ENCODE data around the gene PDZD4. TPM values are rescaled to one million over a fixed set of nuclear protein-coding genes. Genes with fewer than 3 reads are reported as not detected.

The PDZD4 gene
- total and polyA plus RNA-seq, 2 experiments from 2014 or later = not detected

GRCh38 chrX:153800746-153801145, 29.6 kb downstream of the PDZD4 start:
- no peak overlapping the region for H3K4me3 ChIP-seq
- no peak for DNase-seq

DNA sequence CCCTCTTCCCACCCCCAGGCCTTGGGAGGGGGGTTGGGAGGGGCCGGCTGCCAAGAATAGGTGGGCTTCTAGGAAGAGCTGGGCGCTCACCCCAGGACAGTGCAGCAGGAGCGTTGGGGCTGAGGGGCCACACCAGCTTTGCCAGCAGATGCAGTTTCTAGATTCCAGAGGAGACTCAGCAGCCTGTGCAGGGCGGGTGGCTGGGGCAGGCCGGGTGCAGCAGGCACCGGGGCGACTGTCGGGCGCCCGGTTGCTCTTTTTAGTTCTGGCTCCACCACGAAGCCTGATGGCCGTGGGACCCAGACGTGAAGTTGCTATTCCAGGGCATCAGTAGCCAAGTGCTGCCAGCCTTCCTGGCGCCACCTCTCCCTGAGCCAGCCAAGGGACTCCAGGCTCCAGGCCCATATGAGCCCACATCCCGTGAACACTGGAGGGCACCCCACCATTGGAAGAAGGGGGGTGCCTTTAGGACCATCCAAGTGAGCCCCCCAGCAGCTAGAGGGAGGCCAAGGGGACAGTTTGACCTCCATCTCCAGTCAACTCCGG, 30.1 kb downstream of the PDZD4 start:
- no peaks in the 10 kb centered on the region for H4K20me1 ChIP-seq (ENCODE audit: insufficient read depth)
- H3F3A ChIP-seq (ENCODE audit: insufficient read depth) = no peaks in the 10 kb centered on the region
- H3K4me3 ChIP-seq = no peak overlapping the region
- H3K9me3 ChIP-seq (ENCODE audit: low read depth) = no peaks in the 10 kb centered on the region
- no peaks in the 10 kb centered on the region for H3K9me2 ChIP-seq (ENCODE audit: insufficient read depth)
- no peak overlapping the region for H3K9ac ChIP-seq
- in situ Hi-C loops (cut with MboI) = no loop called here
- TF ChIP-seq EZH2phosphoT487 (IDR thresholded peaks at IDR 0.05; ENCODE audit: insufficient read depth, low read depth) (no peak), EZH2 (IDR thresholded peaks at IDR 0.05; ENCODE audit: insufficient read depth, poor library complexity, severe bottlenecking) (no peak)
- no peak overlapping the region for H3K4me2 ChIP-seq (ENCODE audit: unreplicated experiment)
- 100% methylated on average over 5 to 9 of the region's 16 CpGs for WGBS, 2 experiments (ENCODE audit: low coverage in 1 of 2, low lambda C conversion rate in 2 of 2, missing lambda C conversion rate in 2 of 2)
- H3K27me3 ChIP-seq (replicated peaks; ENCODE audit: insufficient read depth) = no peaks in the 10 kb centered on the region
- no peaks in the 10 kb centered on the region for H3K4me1 ChIP-seq (ENCODE audit: insufficient read depth)
- H2AFZ ChIP-seq = no peak overlapping the region
- H3K27ac ChIP-seq = no peak overlapping the region
- no peaks in the 10 kb centered on the region for H3K36me3 ChIP-seq (ENCODE audit: low read depth)
- no peak for DNase-seq
- peaks cover 19% of the 10 kb centered on the region for H3K79me2 ChIP-seq (ENCODE audit: insufficient read depth)

More at GRCh38 chrX:153800746-153801145, 29.6 kb downstream of the PDZD4 start:
- H3K9me2 ChIP-seq (ENCODE audit: insufficient read depth) = no peaks in the 10 kb centered on the region
- no peak overlapping the region for H3K27ac ChIP-seq
- H2AFZ ChIP-seq = no peak overlapping the region
- H3K9me3 ChIP-seq (ENCODE audit: low read depth) = no peaks in the 10 kb centered on the region
- H4K20me1 ChIP-seq (ENCODE audit: insufficient read depth) = no peaks in the 10 kb centered on the region
- 15 to 22% methylated on average over 2 to 7 of the region's 7 CpGs for WGBS, 2 experiments (ENCODE audit: low coverage in 1 of 2, low lambda C conversion rate in 2 of 2, missing lambda C conversion rate in 2 of 2)
- no peaks in the 10 kb centered on the region for H3K36me3 ChIP-seq (ENCODE audit: low read depth)
- no peaks in the 10 kb centered on the region for H3K4me1 ChIP-seq (ENCODE audit: insufficient read depth)
- no peaks in the 10 kb centered on the region for H3F3A ChIP-seq (ENCODE audit: insufficient read depth)
- H3K9ac ChIP-seq = no peak overlapping the region
- no peaks in the 10 kb centered on the region for H3K27me3 ChIP-seq (replicated peaks; ENCODE audit: insufficient read depth)
- H3K79me2 ChIP-seq (ENCODE audit: insufficient read depth) = peaks cover 14% of the 10 kb centered on the region
- H3K4me2 ChIP-seq (ENCODE audit: unreplicated experiment) = no peak overlapping the region
- in situ Hi-C loops (cut with MboI) = no loop called here
- TF ChIP-seq EZH2phosphoT487 (IDR thresholded peaks at IDR 0.05; ENCODE audit: insufficient read depth, low read depth) = no peak
- no peak for TF ChIP-seq EZH2 (IDR thresholded peaks at IDR 0.05; ENCODE audit: insufficient read depth, poor library complexity, severe bottlenecking)

- H3K9me3 ChIP-seq (ENCODE audit: low read depth) = no peaks in the 10 kb centered on the region
- no peaks in the 10 kb centered on the region for H3F3A ChIP-seq (ENCODE audit: insufficient read depth)
- WGBS, 2 experiments (ENCODE audit: low coverage in 1 of 2, low lambda C conversion rate in 2 of 2, missing lambda C conversion rate in 2 of 2) = 79 to 85% methylated on average over 3 to 5 of the region's 5 CpGs
- no peaks in the 10 kb centered on the region for H4K20me1 ChIP-seq (ENCODE audit: insufficient read depth)
- in situ Hi-C loops (cut with MboI) = no loop called here
- no peaks in the 10 kb centered on the region for H3K36me3 ChIP-seq (ENCODE audit: low read depth)
- H2AFZ ChIP-seq = no peak overlapping the region
- peaks cover 27% of the 10 kb centered on the region for H3K79me2 ChIP-seq (ENCODE audit: insufficient read depth)
- H3K27ac ChIP-seq = no peak overlapping the region
- no peaks in the 10 kb centered on the region for H3K27me3 ChIP-seq (replicated peaks; ENCODE audit: insufficient read depth)
- no peaks in the 10 kb centered on the region for H3K9me2 ChIP-seq (ENCODE audit: insufficient read depth)
- no peak for DNase-seq
- no peaks in the 10 kb centered on the region for H3K4me1 ChIP-seq (ENCODE audit: insufficient read depth)
- no peak overlapping the region for H3K9ac ChIP-seq
- H3K4me2 ChIP-seq (ENCODE audit: unreplicated experiment) = no peak overlapping the region
- H3K4me3 ChIP-seq = no peak overlapping the region
- TF ChIP-seq EZH2 (IDR thresholded peaks at IDR 0.05; ENCODE audit: insufficient read depth, poor library complexity, severe bottlenecking) (no peak), EZH2phosphoT487 (IDR thresholded peaks at IDR 0.05; ENCODE audit: insufficient read depth, low read depth) (no peak)
Measured at GRCh38 chrX:153799326-153799725, 31.0 kb downstream of the PDZD4 start.

- Histone ChIP-seq H2AFZ (no peak overlapping the region), H3K27ac (no peak overlapping the region), H3K27me3 (replicated peaks; ENCODE audit: insufficient read depth) (no peaks in the 10 kb centered on the region), H4K20me1 (ENCODE audit: insufficient read depth) (no peaks in the 10 kb centered on the region), H3K4me2 (ENCODE audit: unreplicated experiment) (no peak overlapping the region), H3K4me1 (ENCODE audit: insufficient read depth) (no peaks in the 10 kb centered on the region), H3K9me2 (ENCODE audit: insufficient read depth) (no peaks in the 10 kb centered on the region), H3K36me3 (ENCODE audit: low read depth) (no peaks in the 10 kb centered on the region), H3K9ac (no peak overlapping the region), H3F3A (ENCODE audit: insufficient read depth) (no peaks in the 10 kb centered on the region), H3K9me3 (ENCODE audit: low read depth) (no peaks in the 10 kb centered on the region), H3K4me3 (no peak overlapping the region), H3K79me2 (ENCODE audit: insufficient read depth) (peaks cover 40% of the 10 kb centered on the region)
- in situ Hi-C loops (cut with MboI) = no loop called here
- no peak for DNase-seq
- WGBS, 2 experiments (ENCODE audit: low coverage in 1 of 2, low lambda C conversion rate in 2 of 2, missing lambda C conversion rate in 2 of 2) = 87 to 90% methylated on average over 6 to 8 of the region's 15 CpGs
- TF ChIP-seq EZH2phosphoT487 (IDR thresholded peaks at IDR 0.05; ENCODE audit: insufficient read depth, low read depth) (no peak), EZH2 (IDR thresholded peaks at IDR 0.05; ENCODE audit: insufficient read depth, poor library complexity, severe bottlenecking) (no peak)
Measured at GRCh38 chrX:153797415-153798015, 32.8 kb downstream of the PDZD4 start.

Measured in GM23248 (cell line).